Liver (tissue), 9 donors: ENCODE results near the gene FYTTD1. TPM values are rescaled to one million over a fixed set of nuclear protein-coding genes. Genes with fewer than 3 reads are reported as not detected.

Source experiments
- DNase-seq: peaks from one replicate; pipeline ENCODE4 v3.0.0-alpha.2; 2017; ENCODE audit warnings: low spot score
- H3K27ac ChIP-seq, 2 donors: one replicate each; pipeline ENCODE4 v1.7.0; 2013; ENCODE audit warnings: inconsistent platforms in 2 of 2, low read length in 2 of 2, control low read depth in 1 of 2, low read depth in 1 of 2, mild to moderate bottlenecking in 1 of 2
- H3K27me3 ChIP-seq, 4 donors: one replicate each; pipeline versions ENCODE4 v1.6.1 to v1.7.0; 2013; ENCODE audit warnings: low read length in 3 of 4, inconsistent platforms in 1 of 4, mild to moderate bottlenecking in 1 of 4, moderate library complexity in 1 of 4; ENCODE audit not compliant: control insufficient read depth in 4 of 4, insufficient read depth in 4 of 4
- H3K36me3 ChIP-seq, 4 donors: one replicate each; pipeline versions ENCODE4 v1.6.1 to v1.7.0; 2013; ENCODE audit warnings: low read length in 3 of 4, mild to moderate bottlenecking in 3 of 4, low read depth in 1 of 4, moderate library complexity in 1 of 4; ENCODE audit not compliant: control insufficient read depth in 4 of 4, insufficient read depth in 3 of 4
- H3K4me1 ChIP-seq, 4 donors: one replicate each; pipeline versions ENCODE4 v1.6.1 to v1.7.0; 2013; ENCODE audit warnings: low read length in 3 of 4, mild to moderate bottlenecking in 3 of 4, moderate library complexity in 1 of 4; ENCODE audit not compliant: control insufficient read depth in 4 of 4, insufficient read depth in 4 of 4
- H3K4me3 ChIP-seq, 3 donors: one replicate each; pipeline versions ENCODE4 v1.6.1 to v1.7.0; 2013; ENCODE audit warnings: low read length in 3 of 3, control low read depth in 1 of 3, low read depth in 1 of 3, mild to moderate bottlenecking in 1 of 3
- H3K9ac ChIP-seq, 2 donors: one replicate each; pipeline ENCODE4 v1.7.0; 2013; ENCODE audit warnings: low read length in 2 of 2, mild to moderate bottlenecking in 2 of 2, moderate library complexity in 2 of 2, control low read depth in 1 of 2, low read depth in 1 of 2
- H3K9me3 ChIP-seq, 4 donors: one replicate each; pipeline versions ENCODE4 v1.6.1 to v1.7.0; 2013; ENCODE audit warnings: low read length in 3 of 4; ENCODE audit not compliant: control insufficient read depth in 4 of 4
- ATF3 ChIP-seq: IDR thresholded peaks from 2 replicates; pipeline ENCODE4 v1.6.1; 2016; ENCODE audit warnings: antibody characterized with exemption
- CTCF ChIP-seq: fragments of 150-350 bp; IDR thresholded peaks from 2 replicates; pipeline ENCODE4 v1.5.1; 2017; ENCODE audit warnings: improper control_type of control experiment, low read depth, low read length; ENCODE audit not compliant: missing input control
- FOXA1 ChIP-seq: IDR thresholded peaks from 2 replicates; pipeline ENCODE4 v1.6.1; 2016; ENCODE audit warnings: antibody characterized with exemption
- HNF4A ChIP-seq, 2 donors: conservative IDR thresholded peaks; 2 replicates each; pipeline ENCODE4 v1.6.1; 2016; ENCODE audit warnings: antibody characterized with exemption in 2 of 2, mild to moderate bottlenecking in 2 of 2
- HNF4G ChIP-seq: IDR thresholded peaks from 2 replicates; pipeline ENCODE4 v1.6.1; 2016; ENCODE audit warnings: antibody characterized with exemption
- JUND ChIP-seq, 2 donors: IDR thresholded peaks; 2 replicates each; pipeline ENCODE4 v1.6.1; 2016; ENCODE audit warnings: antibody characterized with exemption in 2 of 2
- NR2F2 ChIP-seq: IDR thresholded peaks from 2 replicates; pipeline ENCODE4 v1.6.1; 2016; ENCODE audit warnings: antibody characterized with exemption
- REST ChIP-seq: IDR thresholded peaks from 2 replicates; pipeline ENCODE4 v1.6.1; 2016; ENCODE audit warnings: antibody characterized with exemption, mild to moderate bottlenecking
- RXRA ChIP-seq, 2 donors: IDR thresholded peaks; 2 replicates each; pipeline ENCODE4 v1.6.1; 2017 to 2018; ENCODE audit warnings: antibody characterized with exemption in 2 of 2, mild to moderate bottlenecking in 1 of 2
- YY1 ChIP-seq: IDR thresholded peaks from 2 replicates; pipeline ENCODE4 v1.6.1; 2016; ENCODE audit warnings: antibody characterized with exemption, mild to moderate bottlenecking
- ZBTB33 ChIP-seq: IDR thresholded peaks from 2 replicates; pipeline ENCODE4 v1.6.1; 2016; ENCODE audit warnings: antibody characterized with exemption
- WGBS: extraction: QIAGEN DNeasy Blood & Tissue Kit; methylation state at CpG from one replicate; pipeline ENCODE4 v1.1.7; 2013; 5-methylcytosine and 5-hydroxymethylcytosine counted together
- polyA plus RNA-seq, 2 donors: library from polyadenylated mRNA; stranded (reverse) in 1 of 2; unstranded in 1 of 2; fragments of 200-250 nt in 1 of 2; fragments of >200 nt in 1 of 2; fragmentation: Nextera tagmentation in 1 of 2; extraction: Ambion mirVana in 1 of 2; gene quantifications; one replicate each; pipeline versions ENCODE4 v1.2.1 to v1.2.3, GENCODE V29; 2013 to 2015
- total RNA-seq, 2 donors: library from RNA; depleted of rRNA; stranded (reverse); fragments of >200 nt; gene quantifications; one replicate each; pipeline ENCODE4 v1.2.3, GENCODE V29; 2014
- donor health status: healthy.
- donor health status: healthy.
- donor health status: healthy.
- donor health status: healthy.
- donor health status: healthy.

Gene FYTTD1
- total and polyA plus RNA-seq, 4 donors, result 11.5 to 22.7 (median 16.0) TPM

GRCh38 chr3:197746801-197747237 is 2.9 kb upstream of the FYTTD1 start (continued):
- TF ChIP-seq ZBTB33 (no peak), CTCF (no peak)

- peak overlapping the region; percentile 95 to 96 for H3K27ac ChIP-seq
- WGBS, result 35% methylated on average over 12 of the region's 12 CpGs
Observed at GRCh38 chr3:197748597-197749314, 927 bp upstream of the FYTTD1 start.

GRCh38 chr3:197749315-197749600 is 425 bp upstream of the FYTTD1 start:
- H3K27me3 ChIP-seq, result no peaks in the 10 kb centered on the region
- no peak for DNase-seq
- H3K4me3 ChIP-seq, result peak overlapping the region; percentile 72 to 92 (median 82)
- under 1% methylated on average over 18 of the region's 18 CpGs for WGBS
- peak overlapping the region; percentile 56 to 80 for H3K9ac ChIP-seq
- no peaks in the 10 kb centered on the region for H3K9me3 ChIP-seq
- H3K27ac ChIP-seq, result peak overlapping the region; percentile 95 to 96
- no peaks in the 10 kb centered on the region for H3K36me3 ChIP-seq
- peaks cover 1 to 24% (median 11%) of the 10 kb centered on the region in 4 donors for H3K4me1 ChIP-seq
- TF ChIP-seq HNF4G (no peak), YY1 (no peak), NR2F2 (no peak), FOXA1 (no peak), JUND (IDR thresholded peaks at IDR 0.05) (no peak), RXRA (IDR thresholded peaks at IDR 0.05) (no peak), REST (no peak), ATF3 (no peak), HNF4A (conservative IDR thresholded peaks at IDR 0.05) (no peak), ZBTB33 (no peak)

More at GRCh38 chr3:197748597-197749314, 927 bp upstream of the FYTTD1 start:
- Histone ChIP-seq H3K9ac (peak overlapping the region; percentile 56 to 80), H3K27me3 (no peaks in the 10 kb centered on the region), H3K9me3 (no peaks in the 10 kb centered on the region), H3K4me3 (peak overlapping the region; percentile 72 to 92 (median 82)), H3K4me1 (peaks cover 1 to 24% (median 11%) of the 10 kb centered on the region in 4 donors), H3K36me3 (no peaks in the 10 kb centered on the region)
- no peak for TF ChIP-seq YY1
- TF ChIP-seq ATF3, result no peak
- TF ChIP-seq HNF4A (conservative IDR thresholded peaks at IDR 0.05), result no peak
- TF ChIP-seq HNF4G, result no peak
- no peak for TF ChIP-seq FOXA1
- no peak for TF ChIP-seq CTCF
- peak in 1 of 2 donors; percentile 18 for TF ChIP-seq JUND (IDR thresholded peaks at IDR 0.05)
- DNase-seq, result no peak
